ENCODE measurements around the gene PEX6. TPM values are rescaled to one million over a fixed set of nuclear protein-coding genes. Genes with fewer than 3 reads are reported as not detected.

Gene PEX6
- polyA plus RNA-seq, 1 of the 3 experiments (the other 2 are of a cell fraction) = 15.3 TPM

DNA sequence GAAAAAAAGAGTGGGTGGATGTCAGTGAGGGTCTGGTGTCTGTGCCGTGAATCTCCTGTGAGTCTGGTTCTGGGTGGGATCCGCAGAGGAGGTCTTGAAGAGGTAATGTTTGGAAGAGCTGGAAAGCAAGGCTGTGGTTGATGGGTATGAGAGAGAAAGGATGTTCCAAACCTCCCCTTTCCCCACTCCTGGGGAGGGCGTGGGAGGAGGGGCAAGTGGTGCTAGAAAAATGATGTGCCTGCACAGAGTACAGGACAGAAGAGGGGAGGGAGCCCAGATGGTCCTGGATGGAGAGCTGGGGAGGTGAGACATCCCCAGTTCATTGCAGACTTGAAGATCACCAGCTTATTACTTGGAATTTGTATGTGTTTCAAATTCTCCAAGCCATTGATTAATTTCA lies 46.6 kb downstream of the PEX6 start:
- WGBS (ENCODE audit: low lambda C conversion rate) = 92% methylated on average over 3 of the region's 3 CpGs
- Histone ChIP-seq H3K9ac (no peak overlapping the region), H4K20me1 (ENCODE audit: insufficient read depth) (no peaks in the 10 kb centered on the region; the same call in 1 of the 2 replicates), H3K27ac (ENCODE audit: low read depth in 2 of 2, low read length in 1 of 2) (no peak overlapping the region), H3K4me3 (ENCODE audit: low read depth in 2 of 2, low read length in 1 of 2) (no peak overlapping the region), H3F3A (replicated peaks; ENCODE audit: insufficient read depth) (peaks cover 35% of the 10 kb centered on the region), H3K4me1 (ENCODE audit: control insufficient read depth in 1 of 2, insufficient read depth in 2 of 2, low read depth in 1 of 2, low read length in 1 of 2) (peaks cover 0 to 15% of the 10 kb centered on the region in 2 experiments; a peak in 1 of 4 replicates), H3K9me3 (no peaks in the 10 kb centered on the region), H2AFZ (ENCODE audit: low read depth) (no peak overlapping the region), H3K36me3 (replicated peaks in 1 of 2; ENCODE audit: control insufficient read depth in 1 of 2, insufficient read depth in 2 of 2, low read length in 1 of 2) (peaks cover 22 to 40% of the 10 kb centered on the region in 2 experiments), H3K27me3 (ENCODE audit: insufficient read depth) (no peaks in the 10 kb centered on the region), H3K4me2 (peak overlapping the region; percentile 44), H3K79me2 (ENCODE audit: insufficient read depth) (peaks cover 51% of the 10 kb centered on the region), H3K9me2 (no peaks in the 10 kb centered on the region)
- CTCF ChIA-PET = no interaction called here
- TF ChIP-seq RAD21 (IDR thresholded peaks at IDR 0.05; ENCODE audit: low read length) (no peak), CHD2 (IDR thresholded peaks at IDR 0.05; ENCODE audit: low read length, partially characterized antibody) (no peak), FOXJ3 (CRISPR knock-in tag; IDR thresholded peaks at IDR 0.05) (no peak), NFIC (IDR thresholded peaks at IDR 0.05; ENCODE audit: borderline replicate concordance) (no peak), MAX (IDR thresholded peaks at IDR 0.05; ENCODE audit: low read depth) (no peak), SIN3A (IDR thresholded peaks at IDR 0.05; ENCODE audit: borderline replicate concordance, low read depth, low read length) (no peak), SMC3 (IDR thresholded peaks at IDR 0.05; ENCODE audit: low read depth, low read length) (no peak), RFX5 (IDR thresholded peaks at IDR 0.05; ENCODE audit: low read length) (no peak), RCOR1 (IDR thresholded peaks at IDR 0.05; ENCODE audit: low read length) (no peak), NRF1 (IDR thresholded peaks at IDR 0.05; ENCODE audit: low read depth, low read length) (no peak), POLR2AphosphoS5 (IDR thresholded peaks at IDR 0.05; ENCODE audit: low read depth, low read length) (no peak), FOXM1 (IDR thresholded peaks at IDR 0.05; ENCODE audit: low read depth) (no peak), REST (IDR thresholded peaks at IDR 0.05; ENCODE audit: low read depth, low read length) (no peak)
- TF ChIP-seq, protein P1, sequence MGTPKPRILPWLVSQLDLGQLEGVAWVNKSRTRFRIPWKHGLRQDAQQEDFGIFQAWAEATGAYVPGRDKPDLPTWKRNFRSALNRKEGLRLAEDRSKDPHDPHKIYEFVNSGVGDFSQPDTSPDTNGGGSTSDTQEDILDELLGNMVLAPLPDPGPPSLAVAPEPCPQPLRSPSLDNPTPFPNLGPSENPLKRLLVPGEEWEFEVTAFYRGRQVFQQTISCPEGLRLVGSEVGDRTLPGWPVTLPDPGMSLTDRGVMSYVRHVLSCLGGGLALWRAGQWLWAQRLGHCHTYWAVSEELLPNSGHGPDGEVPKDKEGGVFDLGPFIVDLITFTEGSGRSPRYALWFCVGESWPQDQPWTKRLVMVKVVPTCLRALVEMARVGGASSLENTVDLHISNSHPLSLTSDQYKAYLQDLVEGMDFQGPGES (IDR thresholded peaks at IDR 0.05; ENCODE audit: low read depth, low read length) = no peak
- TF ChIP-seq, protein P2, sequence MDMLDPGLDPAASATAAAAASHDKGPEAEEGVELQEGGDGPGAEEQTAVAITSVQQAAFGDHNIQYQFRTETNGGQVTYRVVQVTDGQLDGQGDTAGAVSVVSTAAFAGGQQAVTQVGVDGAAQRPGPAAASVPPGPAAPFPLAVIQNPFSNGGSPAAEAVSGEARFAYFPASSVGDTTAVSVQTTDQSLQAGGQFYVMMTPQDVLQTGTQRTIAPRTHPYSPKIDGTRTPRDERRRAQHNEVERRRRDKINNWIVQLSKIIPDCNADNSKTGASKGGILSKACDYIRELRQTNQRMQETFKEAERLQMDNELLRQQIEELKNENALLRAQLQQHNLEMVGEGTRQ (IDR thresholded peaks at IDR 0.05; ENCODE audit: borderline replicate concordance, low read depth, low read length) = no peak
- no peak for DNase-seq
- POLR2A ChIA-PET = interaction anchor here (0.5 kb wide), 1 partner anchor 43 kb away, joined by 3 read pairs; no protein-coding TSS in a partner anchor

Data from SK-N-SH (cell line).